Activated T-helper 9 cell treated with anti-CD3 and anti-CD28 coated beads, Interleukin-2, amount 50 U/mL, for 16 hours (primary cell): ENCODE data around the gene OR2F1.

Experiments
- DNase-seq: peaks from one replicate; pipeline ENCODE4 v3.0.0-alpha.2; 2020; ENCODE audit warnings: low read depth

Gene OR2F1

GRCh38 chr7:143954135-143954534 lies 509 bp upstream of the OR2F1 start:
- DNase-seq: no peak

GRCh38 chr7:143958781-143959180 lies 4.1 kb downstream of the OR2F1 start:
- no peak for DNase-seq

GRCh38 chr7:143960813-143961610 lies 6.4 kb downstream of the OR2F1 start:
- DNase-seq: no peak

GRCh38 chr7:143965280-143965679 lies 10.6 kb downstream of the OR2F1 start:
- DNase-seq: no peak

GRCh38 chr7:143967398-143967797 lies 12.8 kb downstream of the OR2F1 start:
- DNase-seq: no peak

GRCh38 chr7:143973870-143974416 lies 19.3 kb downstream of the OR2F1 start:
- no peak for DNase-seq

GRCh38 chr7:143974459-143974858 lies 19.8 kb downstream of the OR2F1 start:
- DNase-seq: no peak

- no peak for DNase-seq
These were observed 21.0 kb downstream of the OR2F1 start for GRCh38 chr7:143975617-143976016.

GRCh38 chr7:143978585-143978984 lies 23.9 kb downstream of the OR2F1 start:
- no peak for DNase-seq

- no peak for DNase-seq
These were observed 24.7 kb downstream of the OR2F1 start for GRCh38 chr7:143979359-143979758.

- DNase-seq: no peak
These were observed 25.4 kb downstream of the OR2F1 start for GRCh38 chr7:143979998-143980397.

- DNase-seq: no peak
These were observed 26.3 kb downstream of the OR2F1 start for GRCh38 chr7:143980746-143981510.

- DNase-seq: no peak
These were observed 29.3 kb downstream of the OR2F1 start for GRCh38 chr7:143983960-143984359.

GRCh38 chr7:143987513-143987912 lies 32.9 kb downstream of the OR2F1 start:
- no peak for DNase-seq

- DNase-seq: no peak
These were observed 34.5 kb downstream of the OR2F1 start for GRCh38 chr7:143988976-143989745.

- DNase-seq: no peak
These were observed 38.0 kb downstream of the OR2F1 start for GRCh38 chr7:143992670-143993069.

GRCh38 chr7:143993924-143994323 lies 39.3 kb downstream of the OR2F1 start:
- no peak for DNase-seq

- DNase-seq: no peak
These were observed 45.4 kb downstream of the OR2F1 start, which contains the start of gene OR6B1 for GRCh38 chr7:144000020-144000419. TSS of gene OR6B1 (plus strand) at chr7:144000320. CDS start at chr7:144003997, 3,677 bp downstream.

- DNase-seq: no peak
These were observed 46.9 kb downstream of the OR2F1 start for GRCh38 chr7:144001543-144001942.

- DNase-seq: no peak
These were observed 50.1 kb downstream of the OR2F1 start for GRCh38 chr7:144004703-144005102.

- no peak for DNase-seq
These were observed 51.5 kb downstream of the OR2F1 start for GRCh38 chr7:144006029-144006691.

GRCh38 chr7:144006692-144007042 lies 52.0 kb downstream of the OR2F1 start:
- no peak for DNase-seq
